T-cell (primary cell): ENCODE data around the gene UGT3A2. TPM values are rescaled to one million over a fixed set of nuclear protein-coding genes. Genes with fewer than 3 reads are reported as not detected.

Source experiments
- ATAC-seq, 4 experiments: fragments of 200-7000 bp in 3 of 4; fragments of 150-1000 bp in 1 of 4; cut with Tn5 transposase; replicated peaks in 1 of 4; 1 replicate in 3 of 4; 2 replicates in 1 of 4; pipeline ENCODE4 v1.10.0; 2021; ENCODE audit warnings: moderate library complexity in 3 of 4, mild to moderate bottlenecking in 2 of 4, moderate number of reproducible peaks in 1 of 4
- CTCF ChIA-PET, 2 donors: fragments of 300-600 bp; sonication (Branson Sonifier 250); formaldehyde crosslinking; loops; one replicate each; lab custom pipeline; 2022; ENCODE audit warnings: antibody characterized with exemption in 2 of 2; lab: Charles Lee
- POLR2A ChIA-PET, 2 donors: fragments of 300-600 bp; sonication (Branson Sonifier 250); formaldehyde crosslinking; loops; one replicate each; lab custom pipeline; 2022; ENCODE audit warnings: antibody characterized with exemption in 2 of 2; lab: Charles Lee
- DNase-seq, 35 experiments: peaks; one replicate each; pipeline versions ENCODE4 v3.0.0 to v3.0.0-alpha.2; 2013 to 2023
- H3K27ac ChIP-seq: one replicate; pipeline ENCODE4 v1.5.1; 2013; ENCODE audit warnings: low read length
- H3K27me3 ChIP-seq, 2 experiments: replicated peaks in 1 of 2; 1 replicate in 1 of 2; 2 replicates in 1 of 2; pipeline versions ENCODE4 v1.6.1 to v1.7.0; 2013; ENCODE audit warnings: low read length in 1 of 2, mixed read lengths in 1 of 2; ENCODE audit not compliant: control insufficient read depth in 2 of 2, insufficient read depth in 2 of 2; ENCODE audit errors: extremely low read depth in 1 of 2
- H3K36me3 ChIP-seq, 2 donors: 1 replicate in 1 of 2; 2 replicates in 1 of 2; pipeline versions ENCODE4 v1.6.1 to v1.7.0; 2013; ENCODE audit warnings: low read length in 1 of 2; ENCODE audit not compliant: control insufficient read depth in 2 of 2, insufficient read depth in 1 of 2; ENCODE audit errors: extremely low read depth in 1 of 2
- H3K4me1 ChIP-seq, 2 experiments: 1 replicate in 1 of 2; 2 replicates in 1 of 2; pipeline versions ENCODE4 v1.6.1 to v1.7.0; 2013; ENCODE audit warnings: low read length in 2 of 2, mixed read lengths in 1 of 2; ENCODE audit not compliant: insufficient read depth in 2 of 2, control insufficient read depth in 1 of 2; ENCODE audit errors: extremely low read depth in 1 of 2
- H3K4me3 ChIP-seq, 2 donors: 1 replicate in 1 of 2; 2 replicates in 1 of 2; pipeline versions ENCODE4 v1.5.1 to v1.7.0; 2013; ENCODE audit warnings: mild to moderate bottlenecking in 2 of 2, low read length in 1 of 2, moderate library complexity in 1 of 2; ENCODE audit not compliant: control insufficient read depth in 1 of 2; ENCODE audit errors: extremely low read depth in 1 of 2
- H3K9me3 ChIP-seq: 2 replicates; pipeline ENCODE4 v1.7.0; 2013
- H3K27ac Mint-ChIP-seq, 2 donors: one replicate each; pipeline ENCODE4 v1.8.0; 2020 to 2021; ENCODE audit warnings: mild to moderate bottlenecking in 2 of 2, mixed read lengths in 2 of 2
- H3K27me3 Mint-ChIP-seq, 2 donors: one replicate each; pipeline ENCODE4 v1.8.0; 2021 to 2022; ENCODE audit warnings: mixed read lengths in 2 of 2
- H3K36me3 Mint-ChIP-seq: one replicate; pipeline ENCODE4 v1.8.0; 2021; ENCODE audit warnings: mixed read lengths
- H3K4me1 Mint-ChIP-seq, 3 donors: one replicate each; pipeline ENCODE4 v1.8.0; 2020 to 2022; ENCODE audit warnings: mixed read lengths in 3 of 3, mild to moderate bottlenecking in 1 of 3
- H3K4me3 Mint-ChIP-seq, 3 donors: one replicate each; pipeline ENCODE4 v1.8.0; 2020 to 2022; ENCODE audit warnings: mild to moderate bottlenecking in 3 of 3, mixed read lengths in 3 of 3, moderate library complexity in 3 of 3
- H3K9me3 Mint-ChIP-seq, 3 donors: one replicate each; pipeline ENCODE4 v1.8.0; 2020 to 2022; ENCODE audit warnings: mixed read lengths in 3 of 3
- WGBS: methylation state at CpG from one replicate; pipeline ENCODE4 v1.1.5; 2013; ENCODE audit warnings: missing lambda C conversion rate; ENCODE audit not compliant: insufficient coverage; 5-methylcytosine and 5-hydroxymethylcytosine counted together
- total RNA-seq, 35 experiments: library from RNA in 6 of 35; stranded (reverse) in 6 of 35; fragments of 120-200 nt in 1 of 35; gene quantifications; one replicate each; pipeline versions ENCODE4 v1.2.1 to v1.2.4 and lab custom pipeline; 2013 to 2026

The UGT3A2 gene
- total RNA-seq, 5 donors from 2014 or later (not counting 1 experiment from before 2014, with no cell fraction given): not detected

DNA sequence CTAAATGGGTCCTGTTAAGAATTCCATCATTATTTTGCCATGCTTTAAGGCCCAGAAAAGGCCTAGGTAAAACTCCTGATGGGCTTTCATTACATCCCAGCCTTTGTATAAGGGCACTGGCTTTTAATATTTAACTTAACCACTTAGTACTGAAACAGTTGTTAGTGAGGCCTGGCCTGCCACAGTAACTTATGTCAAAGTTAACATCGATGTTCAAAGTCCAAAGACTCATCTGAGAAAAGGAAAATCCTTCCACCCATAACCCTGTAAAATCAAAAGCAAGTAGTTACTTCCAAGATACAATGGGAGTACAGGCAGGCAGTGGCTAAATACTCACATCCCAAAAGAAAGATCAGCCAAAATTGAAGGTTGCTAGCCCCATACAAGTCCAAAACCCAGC, 60.5 kb downstream of the UGT3A2 start:
- Histone ChIP-seq H3K27ac (no peak overlapping the region), H3K4me3 (no peak overlapping the region), H3K36me3 (no peaks in the 10 kb centered on the region), H3K4me1 (no peaks in the 10 kb centered on the region), H3K27me3 (peaks cover 0 to 4% of the 10 kb centered on the region in 2 experiments), H3K9me3 (no peaks in the 10 kb centered on the region)
- ATAC-seq: no peak
- POLR2A ChIA-PET: interaction anchor here in 1 of 2 donors (0.6 kb wide), 1 partner anchor 9 kb away, joined by 3 read pairs; no protein-coding TSS in a partner anchor
- H3K9me3 Mint-ChIP-seq: peaks cover 0 to 18% (median 10%) of the 10 kb centered on the region in 3 donors
- CTCF ChIA-PET: no interaction called here
- H3K36me3 Mint-ChIP-seq: no peaks in the 10 kb centered on the region
- DNase-seq: no peak
- peaks cover 5 to 7% of the 10 kb centered on the region in 2 donors for H3K27me3 Mint-ChIP-seq
- no peak overlapping the region for H3K4me3 Mint-ChIP-seq
- no peaks in the 10 kb centered on the region for H3K4me1 Mint-ChIP-seq
- 75% methylated on average over 1 of the region's 1 CpG for WGBS
- no peak overlapping the region for H3K27ac Mint-ChIP-seq

DNA sequence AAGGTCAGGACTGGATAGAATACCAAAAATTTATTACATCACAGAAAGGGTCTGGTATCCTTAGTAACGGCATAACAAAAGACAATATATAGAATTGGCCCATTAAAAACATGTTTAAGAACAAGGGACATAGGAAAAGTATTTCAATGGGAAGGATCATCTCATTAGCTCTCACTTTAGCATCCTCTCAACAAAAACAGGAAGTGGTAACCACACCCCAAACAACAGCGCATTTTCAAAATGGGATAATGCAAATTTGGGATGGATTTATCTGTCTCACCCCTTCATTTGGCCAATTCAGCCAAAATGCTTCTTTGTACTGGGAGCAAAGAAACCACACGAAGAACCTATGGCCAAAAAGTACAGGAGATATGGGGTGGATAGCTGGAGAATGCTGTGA, 65.7 kb downstream of the UGT3A2 start:
- Histone ChIP-seq H3K9me3 (no peaks in the 10 kb centered on the region), H3K4me1 (no peaks in the 10 kb centered on the region), H3K27me3 (peaks cover 0 to 4% of the 10 kb centered on the region in 2 experiments), H3K4me3 (no peak overlapping the region), H3K36me3 (no peaks in the 10 kb centered on the region), H3K27ac (no peak overlapping the region)
- ATAC-seq (no peak), DNase-seq (no peak)
- H3K27me3 Mint-ChIP-seq: peaks cover 5 to 7% of the 10 kb centered on the region in 2 donors
- no peak overlapping the region for H3K4me3 Mint-ChIP-seq
- CTCF ChIA-PET: no interaction called here
- POLR2A ChIA-PET: no interaction called here
- H3K9me3 Mint-ChIP-seq: no peaks in the 10 kb centered on the region
- H3K4me1 Mint-ChIP-seq: no peaks in the 10 kb centered on the region
- WGBS: 50% methylated on average over 1 of the region's 3 CpGs
- H3K27ac Mint-ChIP-seq: no peak overlapping the region
- no peaks in the 10 kb centered on the region for H3K36me3 Mint-ChIP-seq

DNA sequence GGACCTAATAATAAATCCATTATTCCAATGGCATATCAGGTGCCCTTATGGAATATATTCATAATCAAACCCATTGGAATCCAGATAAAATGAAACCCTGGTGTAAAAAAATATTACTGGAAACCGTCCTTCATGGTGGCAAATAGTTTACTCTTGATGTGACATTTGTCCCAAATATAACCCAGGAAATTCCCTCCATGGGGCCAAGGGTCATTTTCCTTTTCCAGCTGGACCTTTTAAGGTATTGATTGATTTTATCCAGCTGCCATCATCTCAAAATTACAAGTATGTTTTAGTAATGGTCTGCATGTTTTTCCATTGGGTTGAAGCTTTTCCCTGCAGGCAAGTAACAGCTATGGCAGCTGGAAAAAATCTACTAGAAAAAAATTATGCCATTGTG, 67.1 kb downstream of the UGT3A2 start:
- H3K4me3 Mint-ChIP-seq: no peak overlapping the region
- Histone ChIP-seq H3K27ac (no peak overlapping the region), H3K9me3 (no peaks in the 10 kb centered on the region)

DNA sequence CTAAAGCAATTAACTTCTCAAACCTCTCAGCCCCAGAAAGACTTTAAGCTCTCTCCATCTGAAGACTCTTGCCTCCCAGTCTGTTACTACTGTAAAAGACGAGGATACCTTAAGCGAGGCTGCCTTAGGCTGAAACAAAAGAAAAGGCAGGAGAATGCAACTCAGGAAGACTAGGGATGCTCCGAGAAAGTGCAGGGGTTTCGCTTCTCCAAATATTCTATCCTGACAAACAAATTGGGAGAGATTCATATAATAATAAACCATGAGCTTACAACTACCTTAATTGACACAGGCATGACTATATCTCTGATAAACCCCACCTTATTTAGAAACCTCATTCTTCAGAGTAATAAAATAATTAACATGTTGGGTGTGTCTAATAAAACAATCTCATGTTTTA, 70.6 kb downstream of the UGT3A2 start:
- no peaks in the 10 kb centered on the region for H3K9me3 ChIP-seq
- DNase-seq (no peak), ATAC-seq (no peak)
- H3K36me3 ChIP-seq: no peaks in the 10 kb centered on the region
- no peaks in the 10 kb centered on the region for H3K9me3 Mint-ChIP-seq
- no peaks in the 10 kb centered on the region for H3K4me1 ChIP-seq
- WGBS: no CpG with 5 or more reads among the region's 4 CpGs
- CTCF ChIA-PET: no interaction called here
- H3K27ac ChIP-seq: no peak overlapping the region
- H3K27me3 Mint-ChIP-seq: peaks cover 7 to 13% of the 10 kb centered on the region in 2 donors
- POLR2A ChIA-PET: no interaction called here
- no peaks in the 10 kb centered on the region for H3K36me3 Mint-ChIP-seq
- no peak overlapping the region for H3K4me3 ChIP-seq
- no peaks in the 10 kb centered on the region for H3K4me1 Mint-ChIP-seq
- H3K27me3 ChIP-seq: peaks cover 0 to 3% of the 10 kb centered on the region in 2 experiments
- no peak overlapping the region for H3K27ac Mint-ChIP-seq
- H3K4me3 Mint-ChIP-seq: no peak overlapping the region

More for the DNA sequence above, 67.1 kb downstream of the UGT3A2 start:
- Mint-ChIP-seq H3K4me1 (no peaks in the 10 kb centered on the region), H3K27ac (no peak overlapping the region), H3K27me3 (peaks cover 5 to 10% of the 10 kb centered on the region in 2 donors), H3K9me3 (no peaks in the 10 kb centered on the region), H3K36me3 (no peaks in the 10 kb centered on the region)
- ATAC-seq (no peak), DNase-seq (no peak)
- no peak overlapping the region for H3K4me3 ChIP-seq
- no peaks in the 10 kb centered on the region for H3K36me3 ChIP-seq
- peaks cover 0 to 4% of the 10 kb centered on the region in 2 experiments for H3K27me3 ChIP-seq
- WGBS: no CpG with 5 or more reads among the region's 1 CpG
- ChIA-PET CTCF (no interaction called here), POLR2A (no interaction called here)
- no peaks in the 10 kb centered on the region for H3K4me1 ChIP-seq

DNA sequence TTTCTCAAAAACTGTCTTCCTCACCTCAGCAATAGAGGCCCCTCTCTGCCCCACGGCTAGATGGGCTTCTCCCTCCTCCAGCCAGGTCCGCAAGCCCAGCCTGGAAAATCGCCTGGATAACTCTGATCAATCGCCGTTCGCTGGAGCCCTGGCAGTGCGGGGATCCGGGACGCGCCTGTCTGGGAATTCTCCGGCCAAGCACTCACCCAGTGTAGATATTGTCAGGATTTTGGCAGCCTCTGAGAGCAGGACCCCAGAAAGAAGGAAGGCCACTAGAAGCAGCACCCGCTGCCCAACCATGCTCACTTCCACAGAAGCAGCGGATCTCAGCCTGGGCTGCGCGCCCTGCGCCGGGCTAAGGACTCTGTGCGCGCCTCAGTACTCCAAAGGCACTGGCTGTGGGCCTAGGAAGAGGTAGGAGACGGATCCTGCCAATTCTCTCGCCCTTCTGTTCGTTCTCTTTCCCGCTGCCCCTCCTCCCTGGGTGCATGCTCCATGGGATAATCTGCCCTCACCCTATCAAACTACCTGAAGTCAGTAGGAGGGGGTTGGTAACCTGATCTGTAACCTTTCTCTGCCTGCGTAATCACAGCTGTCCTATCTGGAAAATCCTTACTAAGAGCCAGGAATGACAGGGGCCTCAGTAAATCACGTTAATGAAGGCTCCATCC, 75.6 kb downstream of the UGT3A2 start, which contains the start of gene UGT3A1:
Gene UGT3A1 (minus strand): TSS at position 450 of the 671 bp plus-strand sequence. CDS start 150 bp downstream, at position 300.
- H3K27me3 Mint-ChIP-seq: peaks cover 13 to 34% of the 10 kb centered on the region in 2 donors
- no peak within 1 kb of the TSS for H3K27ac ChIP-seq
- no peak within 1 kb of the TSS for H3K4me3 ChIP-seq
- no peak within 1 kb of the TSS for H3K4me3 Mint-ChIP-seq
- ChIA-PET POLR2A (no interaction called here), CTCF (interaction anchor here in 1 of 2 donors (1.1 kb wide), 1 partner anchor 11 kb away, joined by 3 read pairs; no protein-coding TSS in a partner anchor)
- no peaks in the 10 kb centered on the region for H3K4me1 Mint-ChIP-seq
- H3K36me3 Mint-ChIP-seq: no peaks in the 10 kb centered on the region
- H3K4me1 ChIP-seq: no peaks in the 10 kb centered on the region
- H3K9me3 Mint-ChIP-seq: no peaks in the 10 kb centered on the region
- ATAC-seq (no peak), DNase-seq (no peak)
- no peaks in the 10 kb centered on the region for H3K9me3 ChIP-seq
- H3K27ac Mint-ChIP-seq: no peak within 1 kb of the TSS
- WGBS: 51% methylated on average over 10 of the region's 25 CpGs
- H3K36me3 ChIP-seq: no peaks in the 10 kb centered on the region
- peaks cover 5 to 11% of the 10 kb centered on the region in 2 experiments for H3K27me3 ChIP-seq

DNA sequence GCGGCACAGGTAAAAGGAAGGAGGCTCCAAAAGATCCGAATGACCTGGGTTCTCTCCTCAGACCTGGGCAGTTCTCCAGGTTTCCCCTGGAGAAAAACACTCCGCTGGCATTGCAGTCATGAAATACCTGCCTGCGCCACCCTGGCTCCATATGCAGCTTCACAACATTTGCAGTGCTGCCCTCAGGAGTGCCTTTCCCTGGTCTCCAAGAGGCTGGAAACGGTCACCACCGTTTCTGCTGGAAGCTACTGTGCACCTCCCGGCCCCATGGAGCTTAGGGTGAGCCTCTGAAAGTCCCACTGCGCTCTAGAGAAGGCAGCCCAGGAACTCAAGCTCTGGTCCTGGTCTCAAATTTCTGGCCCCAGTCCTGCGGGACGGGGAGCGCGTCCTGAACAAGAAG, 76.2 kb downstream of the UGT3A2 start:
- Mint-ChIP-seq H3K4me3 (no peak overlapping the region), H3K27me3 (peaks cover 13 to 34% of the 10 kb centered on the region in 2 donors), H3K9me3 (no peaks in the 10 kb centered on the region), H3K4me1 (no peaks in the 10 kb centered on the region), H3K27ac (no peak overlapping the region), H3K36me3 (no peaks in the 10 kb centered on the region)
- Histone ChIP-seq H3K27me3 (peaks cover 5 to 11% of the 10 kb centered on the region in 2 experiments), H3K27ac (no peak overlapping the region), H3K4me3 (no peak overlapping the region), H3K36me3 (no peaks in the 10 kb centered on the region), H3K4me1 (no peaks in the 10 kb centered on the region), H3K9me3 (no peaks in the 10 kb centered on the region)
- ChIA-PET CTCF (no interaction called here), POLR2A (no interaction called here)
- ATAC-seq (no peak), DNase-seq (no peak)
- WGBS: 55% methylated on average over 8 of the region's 12 CpGs
